Measurements from ENCODE around the gene TSPAN18.

GRCh38 chr11:44868021-44868420 is 141.3 kb downstream of the TSPAN18 start:
- TF ChIP-seq CTCF (IDR thresholded peaks at IDR 0.05; ENCODE audit: poor library complexity) (no peak), EZH2phosphoT487 (IDR thresholded peaks at IDR 0.05; ENCODE audit: low read depth, severe bottlenecking, unreplicated experiment) (no peak), EZH2 (IDR thresholded peaks at IDR 0.05; ENCODE audit: borderline replicate concordance) (no peak)
